Stimulated activated CD4-positive, alpha-beta T cell treated with anti-CD3 and anti-CD28 coated beads, TNF-alpha, amount 100 ng/mL, for 24 hours (primary cell): ENCODE data around the gene FOLR2.
"Not testable (repeated sequence)": the region's sequence is repeated elsewhere in the genome, so short reads cannot be mapped to it uniquely, and the experiment has no call there.

ENCODE experiments used
- DNase-seq, 3 experiments: peaks; one replicate each; pipeline ENCODE4 v3.0.0-alpha.2; 2020; ENCODE audit warnings: low read depth in 3 of 3

Gene FOLR2

GRCh38 chr11:72216638-72217037 is at the start of gene FOLR2:
FOLR2 (plus strand) TSS chr11:72216794; CDS start chr11:72218585, 1,791 bp downstream.
- no peak for DNase-seq

GRCh38 chr11:72169046-72169555 is 47.5 kb upstream of the FOLR2 start:
- DNase-seq = not testable (repeated sequence)

GRCh38 chr11:72169754-72170153 is 46.8 kb upstream of the FOLR2 start:
- DNase-seq = not testable (repeated sequence)

GRCh38 chr11:72172043-72172442 is 44.6 kb upstream of the FOLR2 start:
- not testable (repeated sequence) for DNase-seq

GRCh38 chr11:72173291-72173690 is 43.3 kb upstream of the FOLR2 start:
- DNase-seq = no peak

GRCh38 chr11:72174302-72175070 is 42.1 kb upstream of the FOLR2 start:
- DNase-seq = no peak

- DNase-seq = no peak
Measured at GRCh38 chr11:72177656-72178055, 38.9 kb upstream of the FOLR2 start.

- no peak for DNase-seq
Measured at GRCh38 chr11:72179049-72179803, 37.4 kb upstream of the FOLR2 start.

- peak in 1 of 3 experiments; percentile 2 for DNase-seq
Measured at GRCh38 chr11:72179804-72180396, 36.7 kb upstream of the FOLR2 start.

GRCh38 chr11:72180892-72181552 is 35.6 kb upstream of the FOLR2 start:
- DNase-seq = not testable (repeated sequence)

- DNase-seq = not testable (repeated sequence)
Measured at GRCh38 chr11:72181553-72181958, 35.0 kb upstream of the FOLR2 start.

- no peak for DNase-seq
Measured at GRCh38 chr11:72188267-72188666, 28.3 kb upstream of the FOLR2 start.

- DNase-seq = no peak
Measured at GRCh38 chr11:72189455-72190250, 26.9 kb upstream of the FOLR2 start.

GRCh38 chr11:72190631-72191071 is 25.9 kb upstream of the FOLR2 start:
- no peak for DNase-seq

GRCh38 chr11:72191961-72192381 is 24.6 kb upstream of the FOLR2 start, which contains the start of gene FOLR1:
FOLR1 (plus strand) TSS chr11:72192140; CDS start chr11:72192174, 34 bp downstream.
- DNase-seq = no peak

GRCh38 chr11:72195518-72196270 is 20.9 kb upstream of the FOLR2 start:
- DNase-seq = no peak

- not testable (repeated sequence) for DNase-seq
Measured at GRCh38 chr11:72201445-72201844, 15.1 kb upstream of the FOLR2 start.

- no peak for DNase-seq
Measured at GRCh38 chr11:72202571-72202970, 14.0 kb upstream of the FOLR2 start.

GRCh38 chr11:72203163-72203562 is 13.4 kb upstream of the FOLR2 start:
- no peak for DNase-seq

- no peak for DNase-seq
Measured at GRCh38 chr11:72204886-72205285, 11.7 kb upstream of the FOLR2 start.
